Stimulated activated CD4-positive, alpha-beta T cell treated with anti-CD3 and anti-CD28 coated beads, Interleukin-1b, Interleukin-23, amount 100 ng/mL, for 24 hours (primary cell): ENCODE results near the gene INSM1.

Experiments used
- DNase-seq, 4 experiments: peaks; one replicate each; pipeline ENCODE4 v3.0.0-alpha.2; 2020; ENCODE audit warnings: low read depth in 4 of 4, low spot score in 1 of 4

INSM1 gene

GRCh38 chr20:20393207-20394120 lies 25.6 kb downstream of the INSM1 start:
- DNase-seq: no peak

- no peak for DNase-seq
Observed at GRCh38 chr20:20395087-20395486, 27.2 kb downstream of the INSM1 start.

GRCh38 chr20:20395903-20396568 lies 28.1 kb downstream of the INSM1 start:
- no peak for DNase-seq

DNA sequence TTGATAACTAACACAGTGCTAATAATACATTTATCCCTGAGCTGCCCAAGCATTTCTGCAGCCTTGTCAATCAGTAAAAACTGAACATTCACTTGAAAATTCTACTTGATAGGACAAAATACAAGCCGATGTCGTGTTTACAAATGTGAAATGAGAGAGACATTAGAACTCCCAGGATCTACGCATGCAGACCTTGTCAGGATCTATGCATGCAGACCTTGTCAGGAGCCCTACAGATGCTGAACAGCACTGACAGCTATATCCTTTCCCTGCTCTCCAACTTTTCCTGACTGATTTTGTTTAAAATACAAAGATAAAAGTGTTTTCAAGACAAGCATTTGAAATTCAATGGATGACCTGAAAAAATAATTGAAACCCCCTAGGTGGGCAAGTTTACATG lies 28.9 kb downstream of the INSM1 start:
- no peak for DNase-seq

- no peak for DNase-seq
Observed at GRCh38 chr20:20398123-20398522, 30.2 kb downstream of the INSM1 start.

DNA sequence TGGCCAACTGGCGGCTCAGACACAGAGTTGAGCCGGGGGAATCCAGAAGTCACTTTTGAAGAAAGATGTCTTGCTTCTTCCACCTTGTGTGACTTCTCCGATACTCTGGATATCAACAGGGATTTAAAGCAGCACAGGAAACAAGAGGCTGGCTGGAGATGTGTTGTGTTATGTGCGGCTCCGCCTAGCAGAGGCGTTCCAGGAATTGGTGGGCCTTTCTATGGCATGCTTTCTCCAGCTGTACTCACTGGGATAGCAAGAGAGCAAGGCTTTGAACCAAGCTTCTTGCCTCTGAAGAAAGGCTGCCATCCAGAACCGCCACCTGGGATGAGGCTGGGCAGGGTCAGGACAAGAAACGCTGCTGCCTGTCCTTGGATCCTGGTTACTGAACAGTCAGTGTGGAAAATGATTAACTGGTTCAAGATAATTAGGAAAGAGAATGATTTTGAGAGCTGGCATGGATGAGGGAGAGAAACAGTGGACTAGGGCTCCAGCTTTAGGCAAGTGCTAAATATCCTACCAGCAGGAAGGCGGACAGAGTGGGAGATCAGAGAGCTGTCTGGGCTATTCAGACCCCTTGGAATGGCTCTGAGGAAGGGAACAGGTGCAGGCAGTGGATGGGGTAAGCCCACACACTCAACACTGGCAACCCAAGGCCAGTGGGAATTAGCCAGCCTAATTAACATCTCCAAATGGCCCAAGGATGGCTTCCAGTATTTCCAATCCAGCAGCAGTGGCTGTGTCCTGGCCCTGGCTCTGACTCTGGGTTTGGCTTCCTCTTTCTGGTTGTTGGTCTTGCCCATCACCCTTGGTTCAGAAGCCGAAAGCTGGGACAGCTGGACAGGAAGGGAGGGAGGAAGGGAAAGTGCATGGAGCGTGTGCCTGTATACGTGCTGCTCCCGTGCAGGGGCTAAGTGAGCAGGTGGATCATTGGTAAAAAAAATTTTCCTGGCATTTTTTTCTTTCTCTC lies 31.9 kb downstream of the INSM1 start:
- no peak for DNase-seq

- DNase-seq: no peak
Observed at GRCh38 chr20:20401991-20402390, 34.1 kb downstream of the INSM1 start.

DNA sequence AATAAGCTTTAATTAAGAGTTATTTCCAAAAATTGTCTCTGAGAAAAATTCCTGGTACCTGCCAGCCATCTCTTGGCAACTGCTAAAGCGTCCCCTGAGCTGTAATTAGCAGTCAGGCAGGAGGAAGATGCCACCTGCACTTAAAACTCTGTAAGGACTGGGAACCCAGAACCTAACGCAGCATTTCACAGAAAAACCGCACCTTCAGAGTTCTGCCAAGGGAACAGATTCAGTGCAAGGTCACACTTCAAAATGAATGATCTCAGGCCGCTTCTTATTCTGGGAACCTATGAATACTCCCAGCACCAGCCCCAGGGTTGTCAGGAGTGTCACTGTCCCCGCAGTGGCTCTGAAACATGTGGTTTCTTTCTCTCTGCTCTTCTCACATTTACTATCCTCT lies 36.7 kb downstream of the INSM1 start:
- DNase-seq: no peak

DNA sequence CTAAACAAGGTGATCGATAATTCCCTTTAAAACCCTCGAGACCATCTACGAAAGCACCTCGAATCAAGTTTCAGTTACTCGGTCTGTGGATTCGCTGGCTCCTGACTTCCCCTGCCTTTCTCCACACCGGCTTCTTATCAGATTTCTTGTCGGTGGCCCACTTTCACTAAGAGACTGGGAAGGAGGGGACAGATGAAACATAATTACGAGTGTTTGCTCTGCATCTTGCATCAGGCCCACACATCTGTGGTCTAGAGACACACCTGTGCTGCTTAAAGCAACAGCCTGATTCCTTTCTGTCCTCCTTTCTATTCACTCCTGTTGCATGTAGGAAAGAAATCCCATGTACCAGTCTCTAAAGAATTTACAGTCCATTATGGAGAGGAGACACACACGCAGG lies 37.7 kb downstream of the INSM1 start:
- DNase-seq: no peak

DNA sequence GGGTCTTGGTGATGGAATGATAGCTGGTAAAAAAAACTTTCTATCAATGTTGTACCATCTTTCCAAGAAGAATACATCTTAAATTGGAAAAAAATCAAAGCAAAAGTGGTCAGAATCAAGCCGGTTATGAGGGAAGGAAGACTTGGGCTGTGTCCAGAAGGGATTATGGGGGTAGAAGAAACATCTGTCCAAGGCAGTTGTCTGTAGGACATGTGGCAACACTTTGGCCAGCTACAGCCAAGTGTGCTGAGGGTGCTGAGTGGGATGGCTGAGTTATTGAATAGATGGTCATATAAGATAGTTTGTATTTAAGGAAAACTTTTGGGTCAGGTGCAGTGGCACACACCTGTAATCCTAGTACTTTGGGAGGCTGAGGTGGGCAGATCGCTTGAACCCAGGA lies 38.4 kb downstream of the INSM1 start:
- no peak for DNase-seq

- DNase-seq: no peak
Observed at GRCh38 chr20:20407891-20408805, 40.2 kb downstream of the INSM1 start.

GRCh38 chr20:20409331-20409730 lies 41.4 kb downstream of the INSM1 start:
- no peak for DNase-seq

GRCh38 chr20:20410678-20411077 lies 42.8 kb downstream of the INSM1 start:
- no peak for DNase-seq

DNA sequence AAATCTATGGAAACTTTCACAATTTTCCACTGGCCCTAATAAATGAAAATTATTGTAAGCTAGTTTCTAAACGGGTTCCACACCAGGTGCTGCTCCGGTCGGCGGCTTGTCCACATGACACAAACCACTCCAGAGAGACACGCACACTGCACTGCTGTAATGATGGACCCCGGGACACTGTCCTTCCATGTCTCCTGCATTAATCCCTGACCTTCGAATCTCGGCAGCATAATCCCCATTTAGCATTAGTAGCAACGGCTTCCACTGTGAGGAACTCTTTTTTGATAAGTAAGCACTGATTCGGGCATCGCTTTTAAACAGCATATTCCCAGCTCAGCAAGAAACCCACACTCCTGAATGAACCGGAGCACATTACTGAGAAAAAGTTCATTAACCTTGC lies 43.5 kb downstream of the INSM1 start:
- no peak for DNase-seq

GRCh38 chr20:20411836-20412235 lies 43.9 kb downstream of the INSM1 start:
- no peak for DNase-seq

DNA sequence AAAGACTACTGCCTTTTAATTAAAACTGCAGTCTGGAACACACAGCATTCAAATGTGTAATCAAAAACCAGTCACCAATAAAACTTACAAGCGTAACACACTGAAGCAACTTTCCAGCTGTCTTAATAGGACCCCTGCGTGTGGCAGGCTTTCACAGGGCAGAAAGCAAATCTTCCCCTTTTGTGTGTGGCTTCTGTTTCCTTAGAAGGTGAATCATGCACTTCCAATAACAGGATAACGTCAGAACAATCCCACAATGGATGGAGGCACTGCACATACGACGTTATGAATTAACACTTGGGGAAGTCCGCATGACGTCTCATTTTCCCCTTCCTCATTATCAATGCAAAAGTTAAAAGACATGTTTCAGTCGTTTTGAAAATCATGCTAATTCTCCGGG lies 44.8 kb downstream of the INSM1 start:
- peak in 1 of 4 experiments; percentile 23 for DNase-seq

DNA sequence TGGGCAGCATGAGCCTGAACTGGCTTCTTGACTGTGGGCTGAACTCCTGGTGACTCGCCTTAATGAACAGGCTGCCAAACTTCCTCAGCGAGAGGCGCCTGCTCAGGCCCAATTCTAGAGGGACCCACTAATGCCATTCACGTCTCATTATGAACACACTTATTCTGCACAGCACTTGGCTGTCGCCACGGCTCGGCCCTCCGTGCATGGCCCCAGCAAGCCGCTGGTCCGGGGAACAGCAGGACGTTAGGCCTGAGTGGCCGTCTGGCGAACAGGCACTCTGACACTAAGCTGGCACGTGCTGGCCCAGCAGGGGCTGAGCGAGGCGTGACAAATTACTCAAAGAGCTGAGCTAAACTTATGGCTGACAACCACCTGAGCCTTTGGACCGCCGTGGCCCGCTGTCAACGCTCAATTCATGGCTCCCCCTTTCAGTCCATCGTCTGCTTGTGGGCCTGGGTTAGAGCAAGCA lies 45.9 kb downstream of the INSM1 start:
- no peak for DNase-seq

- DNase-seq: no peak
Observed at GRCh38 chr20:20414640-20415220, 46.8 kb downstream of the INSM1 start.

DNA sequence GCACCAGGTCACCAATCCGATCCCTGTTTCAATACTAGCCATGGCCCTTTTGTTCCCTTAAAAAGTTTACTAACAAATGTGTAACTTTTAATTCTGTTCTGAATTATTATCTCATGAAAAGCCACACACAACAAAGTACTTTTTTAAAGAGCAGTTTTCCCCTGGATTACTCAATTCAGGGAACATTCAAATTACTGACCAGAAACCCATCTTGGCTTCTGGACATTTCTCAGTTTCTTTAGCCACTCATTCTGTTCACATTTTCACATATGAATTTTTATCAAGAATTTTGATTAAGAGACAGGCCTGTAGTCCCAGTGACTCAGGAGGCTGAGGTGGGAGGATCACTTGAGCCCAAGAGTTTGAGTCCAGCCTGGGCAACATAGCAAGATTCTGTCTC lies 47.4 kb downstream of the INSM1 start:
- DNase-seq: no peak
